GM19463 (cell line): ENCODE measurements around the gene ADTRP.

Source experiments
- ATAC-seq: cut with Tn5 transposase; IDR thresholded peaks from one replicate; pipeline ENCODE4 v1.9.1; 2021; ENCODE audit warnings: mild to moderate bottlenecking, moderate library complexity; ENCODE audit not compliant: unreplicated experiment

Gene ADTRP

GRCh38 chr6:11778648-11779328 is at the start of gene ADTRP:
Gene ADTRP (minus strand): TSS chr6:11778803. CDS start chr6:11778759, 44 bp downstream.
- no peak for ATAC-seq

GRCh38 chr6:11826779-11827178 is 48.2 kb upstream of the ADTRP start:
- ATAC-seq: no peak

GRCh38 chr6:11824986-11825385 is 46.4 kb upstream of the ADTRP start:
- ATAC-seq: peak; percentile 88

GRCh38 chr6:11822346-11822745 is 43.7 kb upstream of the ADTRP start:
- ATAC-seq: no peak

GRCh38 chr6:11821781-11822180 is 43.2 kb upstream of the ADTRP start:
- ATAC-seq: no peak

GRCh38 chr6:11820821-11821220 is 42.2 kb upstream of the ADTRP start:
- ATAC-seq: no peak

- ATAC-seq: no peak
Observed at GRCh38 chr6:11819486-11819885, 40.9 kb upstream of the ADTRP start.

GRCh38 chr6:11815231-11815630 is 36.6 kb upstream of the ADTRP start:
- ATAC-seq: no peak

GRCh38 chr6:11814819-11815218 is 36.2 kb upstream of the ADTRP start:
- ATAC-seq: no peak

GRCh38 chr6:11814106-11814505 is 35.5 kb upstream of the ADTRP start:
- no peak for ATAC-seq

GRCh38 chr6:11813606-11814005 is 35.0 kb upstream of the ADTRP start:
- ATAC-seq: no peak

- ATAC-seq: no peak
Observed at GRCh38 chr6:11812951-11813350, 34.3 kb upstream of the ADTRP start.

GRCh38 chr6:11812439-11812838 is 33.8 kb upstream of the ADTRP start:
- ATAC-seq: no peak

GRCh38 chr6:11811644-11812264 is 33.2 kb upstream of the ADTRP start:
- ATAC-seq: no peak

- no peak for ATAC-seq
Observed at GRCh38 chr6:11810854-11811643, 32.4 kb upstream of the ADTRP start.

GRCh38 chr6:11810039-11810541 is 31.5 kb upstream of the ADTRP start:
- no peak for ATAC-seq

- no peak for ATAC-seq
Observed at GRCh38 chr6:11808054-11808453, 29.5 kb upstream of the ADTRP start.

- ATAC-seq: no peak
Observed at GRCh38 chr6:11806561-11807317, 28.1 kb upstream of the ADTRP start.

- no peak for ATAC-seq
Observed at GRCh38 chr6:11805259-11806053, 26.9 kb upstream of the ADTRP start.

GRCh38 chr6:11804701-11805100 is 26.1 kb upstream of the ADTRP start:
- no peak for ATAC-seq
